GM12873 (cell line): ENCODE data around the gene ATG4B.

ENCODE experiments used
- TF ChIP-seq, protein P1 (sequence below): IDR thresholded peaks from 2 replicates; pipeline ENCODE4 v1.5.1; 2012; ENCODE audit warnings: low read depth, mild to moderate bottlenecking, moderate library complexity, low read length, control low read depth; ENCODE audit not compliant: insufficient read depth; ENCODE audit errors: missing control alignments

Gene ATG4B

DNA sequence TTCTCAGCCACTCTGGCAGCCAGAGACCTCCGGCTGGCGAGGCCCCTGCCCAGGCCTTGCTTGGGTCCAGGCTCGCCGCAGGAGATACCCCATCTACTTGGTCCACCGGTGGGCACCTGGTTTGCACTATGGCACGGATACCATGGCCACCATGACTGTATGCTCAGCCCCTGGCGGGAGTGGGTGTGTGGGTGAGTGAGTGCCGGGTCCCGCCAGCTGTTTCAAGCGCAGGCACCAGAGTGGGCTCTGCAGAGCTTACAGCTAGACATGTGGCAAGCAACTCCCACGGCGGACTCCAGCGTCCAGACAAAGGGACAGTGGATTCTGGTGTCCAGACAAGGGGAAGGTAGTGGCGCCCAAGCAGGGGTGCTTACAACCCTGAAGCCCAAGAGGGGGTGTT is 1.4 kb downstream of the ATG4B start:
- TF ChIP-seq, protein P1, sequence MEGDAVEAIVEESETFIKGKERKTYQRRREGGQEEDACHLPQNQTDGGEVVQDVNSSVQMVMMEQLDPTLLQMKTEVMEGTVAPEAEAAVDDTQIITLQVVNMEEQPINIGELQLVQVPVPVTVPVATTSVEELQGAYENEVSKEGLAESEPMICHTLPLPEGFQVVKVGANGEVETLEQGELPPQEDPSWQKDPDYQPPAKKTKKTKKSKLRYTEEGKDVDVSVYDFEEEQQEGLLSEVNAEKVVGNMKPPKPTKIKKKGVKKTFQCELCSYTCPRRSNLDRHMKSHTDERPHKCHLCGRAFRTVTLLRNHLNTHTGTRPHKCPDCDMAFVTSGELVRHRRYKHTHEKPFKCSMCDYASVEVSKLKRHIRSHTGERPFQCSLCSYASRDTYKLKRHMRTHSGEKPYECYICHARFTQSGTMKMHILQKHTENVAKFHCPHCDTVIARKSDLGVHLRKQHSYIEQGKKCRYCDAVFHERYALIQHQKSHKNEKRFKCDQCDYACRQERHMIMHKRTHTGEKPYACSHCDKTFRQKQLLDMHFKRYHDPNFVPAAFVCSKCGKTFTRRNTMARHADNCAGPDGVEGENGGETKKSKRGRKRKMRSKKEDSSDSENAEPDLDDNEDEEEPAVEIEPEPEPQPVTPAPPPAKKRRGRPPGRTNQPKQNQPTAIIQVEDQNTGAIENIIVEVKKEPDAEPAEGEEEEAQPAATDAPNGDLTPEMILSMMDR = no peak

DNA sequence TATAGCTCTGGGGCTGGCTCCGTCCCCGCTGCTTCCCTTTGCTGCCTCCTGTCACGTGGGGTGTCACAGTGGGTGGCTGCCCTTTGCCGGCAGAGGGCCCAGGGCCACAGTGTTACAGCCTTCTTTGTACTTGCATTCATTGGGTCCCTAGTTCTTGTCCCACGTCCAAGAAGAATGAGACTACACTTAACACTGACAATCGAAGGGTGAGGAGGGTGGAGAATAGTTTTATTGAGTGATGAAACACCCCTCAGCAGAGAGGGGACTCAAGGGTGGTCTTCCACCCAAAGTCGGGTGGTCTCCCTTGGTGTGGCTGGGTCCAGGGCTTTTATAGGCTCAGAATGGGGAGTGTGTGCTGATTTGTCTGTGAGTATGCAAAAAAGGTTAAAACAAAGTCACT is 1.9 kb downstream of the ATG4B start:
- TF ChIP-seq, protein P1 = no peak

DNA sequence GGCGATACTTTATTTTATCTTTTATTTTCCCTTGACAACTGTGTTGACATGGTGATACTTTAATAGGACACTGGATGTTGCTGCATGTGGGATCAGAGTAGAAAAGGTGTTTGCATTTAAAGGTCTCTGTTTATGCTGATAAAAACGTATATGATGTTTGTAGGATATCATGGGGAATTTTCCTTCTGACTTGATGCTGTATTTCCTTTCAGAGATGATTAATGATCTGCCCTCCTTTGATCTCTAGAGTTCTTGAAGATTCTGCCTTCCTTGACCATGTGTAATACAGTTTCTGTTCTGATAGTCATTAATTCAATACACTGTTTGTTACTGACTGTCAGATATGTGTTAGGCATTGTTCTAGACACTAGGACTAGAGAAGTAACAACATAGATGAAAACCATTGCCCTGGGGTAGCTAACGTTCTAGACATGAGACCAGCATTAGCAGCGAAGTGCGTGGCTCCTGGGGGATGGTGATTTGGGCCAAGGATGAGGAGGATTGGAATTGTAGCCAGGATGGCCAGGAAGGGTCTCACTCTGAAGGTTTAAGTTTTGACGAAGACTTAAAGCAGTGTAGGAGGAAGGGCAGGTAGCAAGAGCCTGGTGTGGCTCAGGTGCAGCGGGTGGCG is 2.8 kb downstream of the ATG4B start:
- TF ChIP-seq, protein P1 = no peak

DNA sequence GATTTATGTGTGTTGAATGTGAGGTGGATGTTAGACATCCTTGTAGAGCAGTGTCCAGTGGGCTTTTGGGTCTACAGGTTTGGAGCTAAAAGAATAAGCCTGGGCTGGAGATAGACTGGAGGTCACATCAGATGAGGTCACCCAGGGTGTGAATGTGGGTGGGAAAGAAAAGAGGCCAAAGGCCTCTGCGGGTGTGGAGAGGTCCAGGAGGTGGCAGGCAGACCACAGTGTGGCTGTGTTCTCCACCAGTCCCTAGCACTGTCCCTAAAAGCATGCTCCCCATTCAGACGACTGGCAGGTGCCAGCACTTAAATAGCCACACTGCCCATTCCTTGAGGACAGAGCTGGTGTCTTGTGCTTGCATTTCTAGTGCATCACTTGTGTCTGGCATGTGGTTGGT is 4.1 kb downstream of the ATG4B start:
- TF ChIP-seq, protein P1 = no peak

DNA sequence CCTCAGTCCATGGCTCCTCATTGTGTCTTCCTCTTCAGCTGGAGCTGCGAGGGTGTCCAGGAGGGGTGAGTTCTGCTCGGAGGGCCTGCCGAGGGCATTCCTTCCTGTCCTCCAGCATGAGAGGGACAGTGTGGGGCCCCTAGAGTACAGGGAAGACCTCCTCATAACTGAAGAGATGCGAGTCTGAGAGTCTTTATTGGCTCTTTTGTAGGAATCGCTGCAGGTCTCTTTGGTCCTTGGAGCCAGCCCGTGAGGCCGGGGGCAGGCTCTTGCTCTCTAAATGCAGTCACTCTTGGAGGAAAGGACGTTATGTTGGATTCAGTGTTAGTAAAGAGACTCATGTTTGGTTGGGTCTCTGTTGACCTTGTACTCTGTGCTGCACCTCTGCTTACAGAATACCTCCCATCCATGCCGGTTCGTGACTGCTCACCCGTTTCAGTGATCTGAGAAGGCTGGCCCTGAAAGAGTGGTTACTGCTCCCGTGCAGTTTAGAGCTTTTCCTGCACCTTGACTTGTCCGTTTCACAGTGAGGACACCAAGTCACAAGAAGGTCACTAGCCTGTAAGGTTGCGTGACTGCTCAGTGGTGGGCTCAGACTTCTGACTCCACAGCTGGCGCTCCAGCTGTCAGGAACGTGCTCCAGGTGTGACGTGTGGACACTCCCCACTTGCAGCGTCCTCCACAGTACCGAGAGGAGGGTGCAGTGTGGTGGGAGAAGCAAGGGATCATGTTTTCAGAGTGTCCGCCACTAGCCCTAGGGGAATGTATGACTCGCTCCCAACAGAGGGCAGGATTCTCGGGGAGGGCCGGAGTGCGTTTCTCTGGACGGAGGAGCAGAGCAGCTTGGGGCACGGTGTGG is 7.8 kb downstream of the ATG4B start:
- TF ChIP-seq, protein P1 = no peak

DNA sequence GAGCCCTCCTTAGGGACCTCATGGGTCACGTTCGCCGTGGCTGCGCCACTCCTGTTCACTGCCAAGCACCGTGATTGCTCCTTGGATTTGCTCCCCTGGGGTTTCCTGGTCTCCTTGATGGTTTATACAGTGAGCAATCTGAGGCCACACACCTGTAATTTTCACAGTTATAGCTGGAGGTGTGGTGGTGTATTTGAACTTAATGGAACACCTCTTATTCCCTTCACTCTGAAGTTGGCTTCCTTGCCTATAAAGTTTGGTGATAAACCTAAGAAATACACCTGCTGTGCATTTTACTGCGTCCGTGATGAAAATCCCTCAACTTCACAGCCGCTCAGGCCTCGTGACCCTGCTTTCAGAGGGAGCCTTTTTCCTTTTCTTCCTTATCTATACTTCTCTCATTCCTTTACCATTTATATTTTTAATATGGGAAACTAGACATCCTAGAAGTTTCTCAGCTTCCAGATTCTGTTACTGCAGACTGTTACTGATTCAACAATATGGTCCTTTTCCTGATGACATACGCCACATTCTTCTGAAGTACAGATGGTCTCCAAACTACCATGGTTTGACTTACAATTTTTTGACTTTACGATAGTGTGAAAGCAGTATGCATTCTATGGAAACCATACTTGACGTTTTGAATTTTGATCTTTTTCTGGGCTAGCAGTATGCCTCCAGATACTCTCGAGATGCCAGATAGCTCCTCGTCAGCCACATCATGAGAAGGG is 8.6 kb downstream of the ATG4B start:
- TF ChIP-seq, protein P1 = no peak

DNA sequence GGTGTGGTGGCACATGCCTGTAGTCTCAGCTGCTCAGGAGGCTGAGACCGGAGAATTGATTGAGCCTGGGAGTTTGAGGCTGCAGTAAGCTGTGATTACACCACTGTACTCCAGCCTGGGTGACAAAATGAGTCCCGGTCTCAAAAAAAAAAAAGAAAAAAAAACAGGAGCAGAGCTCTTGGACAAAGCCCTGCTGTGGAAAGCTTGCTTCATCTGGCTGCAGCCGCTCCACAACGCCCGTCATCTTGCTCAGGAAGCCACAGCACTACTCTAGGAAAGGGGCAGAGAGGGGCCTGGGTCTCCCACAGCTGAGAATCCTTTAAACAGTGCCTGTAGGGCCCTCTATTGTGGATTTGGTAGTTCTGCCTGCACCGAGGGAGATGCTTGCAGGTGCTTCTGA is 11.0 kb downstream of the ATG4B start:
- TF ChIP-seq, protein P1 = no peak
